Neural cell (in vitro differentiated cells): Measurements from ENCODE around the gene TEX19. TPM values are rescaled to one million over a fixed set of nuclear protein-coding genes. Genes with fewer than 3 reads are reported as not detected.

Experiments used
- H2AFZ ChIP-seq: fragments of 200-600, 300-800 bp; sonication (generic), shearing (Covaris generic); 2 replicates; pipeline ENCODE4 v1.6.0; 2014; ENCODE audit warnings: low read depth, mild to moderate bottlenecking, antibody characterized with exemption, low read length, moderate library complexity
- H3F3A ChIP-seq: fragments of 200-600 bp; shearing (Covaris generic); 2 replicates; pipeline ENCODE4 v1.6.1; 2016; ENCODE audit warnings: mild to moderate bottlenecking, moderate library complexity, mixed read lengths, antibody characterized with exemption, low read length; ENCODE audit not compliant: insufficient read depth, poor library complexity, severe bottlenecking
- H3K27ac ChIP-seq: fragments of 200-600, 300-800 bp; sonication (generic), shearing (Covaris generic); 2 replicates; pipeline ENCODE4 v1.5.1; 2014; ENCODE audit warnings: mild to moderate bottlenecking, low read length, moderate library complexity
- H3K27me3 ChIP-seq: fragments of 300-800, 200-600 bp; sonication (generic), shearing (Covaris generic); 2 replicates; pipeline ENCODE4 v1.6.0; 2014; ENCODE audit warnings: mild to moderate bottlenecking, low read depth, low read length, moderate library complexity; ENCODE audit not compliant: insufficient read depth
- H3K36me3 ChIP-seq: fragments of 300-800, 200-600 bp; sonication (generic), shearing (Covaris generic); 2 replicates; pipeline ENCODE4 v1.5.1; 2014; ENCODE audit warnings: mild to moderate bottlenecking, antibody characterized with exemption, low read length, moderate library complexity; ENCODE audit not compliant: insufficient read depth
- H3K4me2 ChIP-seq: fragments of 300-800, 200-600 bp; sonication (generic), shearing (Covaris generic); 2 replicates; pipeline ENCODE4 v1.6.0; 2014; ENCODE audit warnings: mild to moderate bottlenecking, low read length
- H3K4me3 ChIP-seq: fragments of 300-800, 200-600 bp; sonication (generic), shearing (Covaris generic); 2 replicates; pipeline ENCODE4 v1.5.1; 2014; ENCODE audit warnings: mild to moderate bottlenecking, low read length, moderate library complexity
- H3K79me2 ChIP-seq: fragments of 200-600 bp; shearing (Covaris generic); replicated peaks from 2 replicates; pipeline ENCODE4 v1.6.0; 2014; ENCODE audit warnings: mild to moderate bottlenecking, low read length, moderate library complexity; ENCODE audit not compliant: insufficient read depth
- H3K9ac ChIP-seq: fragments of 300-800, 200-600 bp; sonication (generic), shearing (Covaris generic); 2 replicates; pipeline ENCODE4 v1.6.1; 2016; ENCODE audit warnings: mild to moderate bottlenecking, low read length, mixed read lengths
- H3K9me2 ChIP-seq: fragments of 200-600 bp; shearing (Covaris generic); 2 replicates; pipeline ENCODE4 v1.6.1; 2016; ENCODE audit warnings: mild to moderate bottlenecking, low read length, mixed read lengths; ENCODE audit not compliant: insufficient read depth
- H3K9me3 ChIP-seq: fragments of 200-600, 300-800 bp; sonication (generic), shearing (Covaris generic); 2 replicates; pipeline ENCODE4 v1.6.1; 2016; ENCODE audit warnings: mild to moderate bottlenecking, mixed run types, low read length, moderate library complexity, mixed read lengths
- H4K20me1 ChIP-seq: fragments of 200-600 bp; shearing (Covaris generic); 2 replicates; pipeline ENCODE4 v1.6.1; 2016; ENCODE audit warnings: mild to moderate bottlenecking, mixed run types; ENCODE audit not compliant: insufficient read depth
- EP300 ChIP-seq: fragments of 450-650 bp; conservative IDR thresholded peaks from 2 replicates; pipeline ENCODE4 v1.6.1; 2014; ENCODE audit warnings: antibody characterized with exemption, mild to moderate bottlenecking, moderate library complexity; ENCODE audit not compliant: poor library complexity, severe bottlenecking
- EZH2 ChIP-seq: fragments of 200-600, 300-800 bp; shearing (Covaris generic), sonication (generic); IDR thresholded peaks from 2 replicates; pipeline ENCODE4 v1.6.1; 2014; ENCODE audit warnings: antibody characterized with exemption, low read length, borderline replicate concordance, mild to moderate bottlenecking; ENCODE audit not compliant: insufficient read depth, poor library complexity, severe bottlenecking
- MXI1 ChIP-seq: fragments of 450-650 bp; conservative IDR thresholded peaks from 2 replicates; pipeline ENCODE4 v1.6.1; 2014; ENCODE audit warnings: antibody characterized with exemption, mild to moderate bottlenecking; ENCODE audit not compliant: poor library complexity, severe bottlenecking
- POLR2AphosphoS5 ChIP-seq: IDR thresholded peaks from 2 replicates; pipeline ENCODE4 v1.6.1; 2012
- RAD21 ChIP-seq: fragments of 450-650 bp; conservative IDR thresholded peaks from 2 replicates; pipeline ENCODE4 v1.6.1; 2014; ENCODE audit warnings: antibody characterized with exemption, mild to moderate bottlenecking, moderate library complexity
- REST ChIP-seq: IDR thresholded peaks from 2 replicates; pipeline ENCODE4 v1.6.1; 2012; ENCODE audit warnings: borderline replicate concordance
- SMC3 ChIP-seq: fragments of 450-650 bp; conservative IDR thresholded peaks from 2 replicates; pipeline ENCODE4 v1.6.1; 2014; ENCODE audit warnings: antibody characterized with exemption, mild to moderate bottlenecking, moderate library complexity; ENCODE audit not compliant: poor library complexity
- TAF1 ChIP-seq: IDR thresholded peaks from 2 replicates; pipeline ENCODE4 v1.6.1; 2012; ENCODE audit warnings: low read depth
- polyA plus RNA-seq: library from polyadenylated mRNA; depleted of rRNA; stranded (reverse); fragments of >200 nt; gene quantifications from 2 replicates; pipeline ENCODE4 v1.2.3, GENCODE V29; 2014
- TF ChIP-seq, protein P1 (sequence below): fragments of 450-650 bp; IDR thresholded peaks from 2 replicates; pipeline ENCODE4 v1.5.1; 2014; ENCODE audit warnings: antibody characterized with exemption, mild to moderate bottlenecking, moderate library complexity; ENCODE audit not compliant: poor library complexity, severe bottlenecking

TEX19 gene
- polyA plus RNA-seq, 1 donor from 2014 or later = not detected

DNA sequence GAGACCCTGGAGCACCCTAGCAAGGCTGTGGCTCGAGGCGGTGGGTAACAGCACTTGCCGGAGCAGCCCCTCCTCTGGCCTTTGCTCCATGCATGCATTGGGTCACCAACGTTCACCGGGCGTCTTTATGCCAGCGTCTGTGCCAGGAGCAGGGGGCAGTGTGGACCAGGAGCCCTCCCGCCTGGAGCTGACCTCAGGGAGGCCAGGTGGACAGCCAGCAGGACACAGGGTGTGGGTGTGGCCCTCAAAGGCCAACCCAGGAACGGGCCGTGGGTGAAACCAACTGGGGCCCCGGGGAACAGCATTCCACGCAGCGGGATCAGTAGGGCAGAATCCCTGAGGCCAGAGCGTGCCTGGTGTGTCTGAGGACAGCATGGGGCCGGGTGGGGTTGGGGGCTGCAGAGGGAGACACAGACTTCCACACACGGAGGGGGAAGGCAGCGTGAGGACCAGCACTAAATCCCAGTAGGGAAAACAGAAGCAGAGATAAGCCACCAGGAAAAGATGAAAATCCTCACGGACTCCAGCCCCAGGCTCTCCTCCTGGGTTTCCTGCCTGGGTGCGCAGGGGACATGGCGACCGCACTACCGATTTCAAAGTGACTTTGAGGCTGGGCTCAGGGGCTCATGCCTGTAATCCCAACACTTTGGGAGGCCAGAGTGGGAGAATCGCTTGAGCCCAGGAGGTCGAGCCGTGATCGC is 38.8 kb upstream of the TEX19 start:
- Histone ChIP-seq H2AFZ (no peak overlapping the region), H3K9me2 (no peaks in the 10 kb centered on the region), H3K4me2 (no peak overlapping the region), H3K27me3 (no peaks in the 10 kb centered on the region), H3K4me3 (no peak overlapping the region), H3K36me3 (no peaks in the 10 kb centered on the region), H4K20me1 (no peaks in the 10 kb centered on the region), H3K79me2 (no peaks in the 10 kb centered on the region), H3F3A (no peaks in the 10 kb centered on the region), H3K9me3 (no peaks in the 10 kb centered on the region), H3K9ac (no peak overlapping the region), H3K27ac (no peak overlapping the region)
- TF ChIP-seq EP300 (no peak), POLR2AphosphoS5 (no peak), MXI1 (no peak), EZH2 (no peak), RAD21 (no peak), TAF1 (no peak), REST (no peak), SMC3 (no peak)
- TF ChIP-seq, protein P1, sequence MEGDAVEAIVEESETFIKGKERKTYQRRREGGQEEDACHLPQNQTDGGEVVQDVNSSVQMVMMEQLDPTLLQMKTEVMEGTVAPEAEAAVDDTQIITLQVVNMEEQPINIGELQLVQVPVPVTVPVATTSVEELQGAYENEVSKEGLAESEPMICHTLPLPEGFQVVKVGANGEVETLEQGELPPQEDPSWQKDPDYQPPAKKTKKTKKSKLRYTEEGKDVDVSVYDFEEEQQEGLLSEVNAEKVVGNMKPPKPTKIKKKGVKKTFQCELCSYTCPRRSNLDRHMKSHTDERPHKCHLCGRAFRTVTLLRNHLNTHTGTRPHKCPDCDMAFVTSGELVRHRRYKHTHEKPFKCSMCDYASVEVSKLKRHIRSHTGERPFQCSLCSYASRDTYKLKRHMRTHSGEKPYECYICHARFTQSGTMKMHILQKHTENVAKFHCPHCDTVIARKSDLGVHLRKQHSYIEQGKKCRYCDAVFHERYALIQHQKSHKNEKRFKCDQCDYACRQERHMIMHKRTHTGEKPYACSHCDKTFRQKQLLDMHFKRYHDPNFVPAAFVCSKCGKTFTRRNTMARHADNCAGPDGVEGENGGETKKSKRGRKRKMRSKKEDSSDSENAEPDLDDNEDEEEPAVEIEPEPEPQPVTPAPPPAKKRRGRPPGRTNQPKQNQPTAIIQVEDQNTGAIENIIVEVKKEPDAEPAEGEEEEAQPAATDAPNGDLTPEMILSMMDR = no peak

DNA sequence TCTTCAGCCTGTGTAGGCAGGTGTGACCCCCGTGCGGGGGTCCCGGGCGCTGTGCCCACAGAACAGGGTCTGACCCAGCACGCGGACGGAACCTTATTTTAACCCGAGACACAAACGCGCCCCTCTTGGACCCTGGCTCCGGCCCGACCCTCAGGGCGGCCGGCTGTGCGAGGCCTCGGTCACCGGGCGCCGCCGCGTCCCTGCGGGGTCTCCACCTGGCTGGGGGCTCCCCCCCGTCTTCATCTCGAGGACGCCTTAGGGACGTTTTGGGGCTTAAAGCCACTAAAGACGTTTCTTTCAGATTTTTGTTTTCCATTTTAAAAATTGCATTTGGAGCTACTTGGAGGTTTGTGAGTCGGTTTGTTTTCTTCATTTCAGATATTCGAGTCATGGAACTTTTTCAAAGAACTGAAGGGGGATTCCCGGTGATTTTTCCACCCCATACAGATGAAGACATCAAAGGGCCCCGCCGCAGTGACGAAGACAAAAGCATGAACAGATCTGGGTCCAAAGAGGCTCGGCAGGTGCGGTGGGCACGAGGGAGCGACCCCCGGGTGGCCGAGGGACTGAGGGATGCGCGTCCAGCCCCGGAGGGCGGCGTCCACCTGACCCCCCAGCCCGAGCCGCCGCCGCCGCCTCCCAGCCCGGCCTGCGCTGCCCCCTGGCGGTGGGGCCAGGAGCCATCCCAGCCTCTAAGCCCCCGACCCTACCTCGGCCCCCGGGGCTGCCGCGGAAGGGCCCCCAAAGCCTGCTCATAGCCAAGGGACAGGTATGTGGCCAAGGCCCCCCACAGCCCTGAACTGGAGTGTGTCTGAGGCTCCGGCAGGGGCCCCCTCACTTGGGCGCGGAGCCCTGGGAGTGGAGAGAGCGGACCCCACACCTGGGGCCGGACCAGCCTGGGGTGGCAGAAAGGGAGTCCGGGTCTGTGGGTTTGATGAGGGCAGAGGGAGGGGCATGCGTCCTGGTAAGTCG is 37.8 kb upstream of the TEX19 start:
- Histone ChIP-seq H4K20me1 (no peaks in the 10 kb centered on the region), H3K9me2 (no peaks in the 10 kb centered on the region), H3K27ac (no peak overlapping the region), H3F3A (no peaks in the 10 kb centered on the region), H3K9me3 (no peaks in the 10 kb centered on the region), H2AFZ (no peak overlapping the region), H3K4me2 (no peak overlapping the region), H3K36me3 (no peaks in the 10 kb centered on the region), H3K9ac (no peak overlapping the region), H3K79me2 (no peaks in the 10 kb centered on the region), H3K4me3 (no peak overlapping the region), H3K27me3 (no peaks in the 10 kb centered on the region)
- TF ChIP-seq SMC3 = no peak
- TF ChIP-seq, protein P1 = peak; percentile 27
- TF ChIP-seq MXI1 = no peak
- no peak for TF ChIP-seq REST
